ENCODE data around the gene FUT3. TPM values are rescaled to one million over a fixed set of nuclear protein-coding genes. Genes with fewer than 3 reads are reported as not detected.

Gene FUT3
- polyA plus RNA-seq, 1 donor from 2014 or later, result 0.64 TPM

DNA sequence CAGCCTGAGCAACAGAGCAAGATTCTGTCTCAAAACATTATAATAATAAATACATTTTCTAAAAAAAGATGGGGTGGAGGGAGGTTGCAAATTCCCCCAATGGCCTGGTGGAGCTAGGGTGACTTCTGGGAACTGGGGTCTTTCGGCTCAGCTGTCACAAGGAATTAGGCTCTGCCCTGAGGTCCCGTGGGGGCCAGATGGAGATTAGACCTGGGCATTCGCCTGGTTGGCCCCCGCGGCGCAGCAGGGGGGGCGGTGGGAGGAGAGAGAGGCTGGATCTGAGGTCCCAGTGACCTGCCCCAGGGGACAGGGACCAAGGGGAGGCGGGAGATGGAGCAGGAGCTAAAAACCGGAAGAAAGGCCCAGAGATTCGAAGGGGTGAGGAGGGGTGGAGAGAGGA is 26.5 kb downstream of the FUT3 start:
- H3F3A ChIP-seq (ENCODE audit: insufficient read depth, low read length, poor library complexity, severe bottlenecking), result no peaks in the 10 kb centered on the region
- no peak overlapping the region for H3K4me2 ChIP-seq (ENCODE audit: low read length)
- TF ChIP-seq TAF1 (IDR thresholded peaks at IDR 0.05; ENCODE audit: low read depth) (no peak), EZH2 (IDR thresholded peaks at IDR 0.05; ENCODE audit: borderline replicate concordance, insufficient read depth, low read length, poor library complexity, severe bottlenecking) (no peak), POLR2AphosphoS5 (IDR thresholded peaks at IDR 0.05) (no peak), RAD21 (conservative IDR thresholded peaks at IDR 0.05) (no peak), MXI1 (conservative IDR thresholded peaks at IDR 0.05; ENCODE audit: poor library complexity, severe bottlenecking) (no peak), SMC3 (conservative IDR thresholded peaks at IDR 0.05; ENCODE audit: poor library complexity) (no peak), EP300 (conservative IDR thresholded peaks at IDR 0.05; ENCODE audit: poor library complexity, severe bottlenecking) (no peak)
- TF ChIP-seq, protein P1, sequence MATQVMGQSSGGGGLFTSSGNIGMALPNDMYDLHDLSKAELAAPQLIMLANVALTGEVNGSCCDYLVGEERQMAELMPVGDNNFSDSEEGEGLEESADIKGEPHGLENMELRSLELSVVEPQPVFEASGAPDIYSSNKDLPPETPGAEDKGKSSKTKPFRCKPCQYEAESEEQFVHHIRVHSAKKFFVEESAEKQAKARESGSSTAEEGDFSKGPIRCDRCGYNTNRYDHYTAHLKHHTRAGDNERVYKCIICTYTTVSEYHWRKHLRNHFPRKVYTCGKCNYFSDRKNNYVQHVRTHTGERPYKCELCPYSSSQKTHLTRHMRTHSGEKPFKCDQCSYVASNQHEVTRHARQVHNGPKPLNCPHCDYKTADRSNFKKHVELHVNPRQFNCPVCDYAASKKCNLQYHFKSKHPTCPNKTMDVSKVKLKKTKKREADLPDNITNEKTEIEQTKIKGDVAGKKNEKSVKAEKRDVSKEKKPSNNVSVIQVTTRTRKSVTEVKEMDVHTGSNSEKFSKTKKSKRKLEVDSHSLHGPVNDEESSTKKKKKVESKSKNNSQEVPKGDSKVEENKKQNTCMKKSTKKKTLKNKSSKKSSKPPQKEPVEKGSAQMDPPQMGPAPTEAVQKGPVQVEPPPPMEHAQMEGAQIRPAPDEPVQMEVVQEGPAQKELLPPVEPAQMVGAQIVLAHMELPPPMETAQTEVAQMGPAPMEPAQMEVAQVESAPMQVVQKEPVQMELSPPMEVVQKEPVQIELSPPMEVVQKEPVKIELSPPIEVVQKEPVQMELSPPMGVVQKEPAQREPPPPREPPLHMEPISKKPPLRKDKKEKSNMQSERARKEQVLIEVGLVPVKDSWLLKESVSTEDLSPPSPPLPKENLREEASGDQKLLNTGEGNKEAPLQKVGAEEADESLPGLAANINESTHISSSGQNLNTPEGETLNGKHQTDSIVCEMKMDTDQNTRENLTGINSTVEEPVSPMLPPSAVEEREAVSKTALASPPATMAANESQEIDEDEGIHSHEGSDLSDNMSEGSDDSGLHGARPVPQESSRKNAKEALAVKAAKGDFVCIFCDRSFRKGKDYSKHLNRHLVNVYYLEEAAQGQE (IDR thresholded peaks at IDR 0.05; ENCODE audit: borderline replicate concordance), result no peak
- TF ChIP-seq, protein P2, sequence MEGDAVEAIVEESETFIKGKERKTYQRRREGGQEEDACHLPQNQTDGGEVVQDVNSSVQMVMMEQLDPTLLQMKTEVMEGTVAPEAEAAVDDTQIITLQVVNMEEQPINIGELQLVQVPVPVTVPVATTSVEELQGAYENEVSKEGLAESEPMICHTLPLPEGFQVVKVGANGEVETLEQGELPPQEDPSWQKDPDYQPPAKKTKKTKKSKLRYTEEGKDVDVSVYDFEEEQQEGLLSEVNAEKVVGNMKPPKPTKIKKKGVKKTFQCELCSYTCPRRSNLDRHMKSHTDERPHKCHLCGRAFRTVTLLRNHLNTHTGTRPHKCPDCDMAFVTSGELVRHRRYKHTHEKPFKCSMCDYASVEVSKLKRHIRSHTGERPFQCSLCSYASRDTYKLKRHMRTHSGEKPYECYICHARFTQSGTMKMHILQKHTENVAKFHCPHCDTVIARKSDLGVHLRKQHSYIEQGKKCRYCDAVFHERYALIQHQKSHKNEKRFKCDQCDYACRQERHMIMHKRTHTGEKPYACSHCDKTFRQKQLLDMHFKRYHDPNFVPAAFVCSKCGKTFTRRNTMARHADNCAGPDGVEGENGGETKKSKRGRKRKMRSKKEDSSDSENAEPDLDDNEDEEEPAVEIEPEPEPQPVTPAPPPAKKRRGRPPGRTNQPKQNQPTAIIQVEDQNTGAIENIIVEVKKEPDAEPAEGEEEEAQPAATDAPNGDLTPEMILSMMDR (IDR thresholded peaks at IDR 0.05; ENCODE audit: poor library complexity, severe bottlenecking), result no peak
- no peak overlapping the region for H3K27ac ChIP-seq (ENCODE audit: low read length)
- no peaks in the 10 kb centered on the region for H3K9me3 ChIP-seq (ENCODE audit: low read length)
- H3K79me2 ChIP-seq (replicated peaks; ENCODE audit: insufficient read depth, low read length), result no peaks in the 10 kb centered on the region
- no peak overlapping the region for H3K9ac ChIP-seq (ENCODE audit: low read length)
- H2AFZ ChIP-seq (ENCODE audit: low read depth, low read length), result no peak overlapping the region
- H3K9me2 ChIP-seq (ENCODE audit: insufficient read depth, low read length), result no peaks in the 10 kb centered on the region
- no peaks in the 10 kb centered on the region for H4K20me1 ChIP-seq (ENCODE audit: insufficient read depth)
- H3K36me3 ChIP-seq (ENCODE audit: insufficient read depth, low read length), result no peaks in the 10 kb centered on the region
- no peak overlapping the region for H3K4me3 ChIP-seq (ENCODE audit: low read length)
- H3K27me3 ChIP-seq (ENCODE audit: insufficient read depth, low read depth, low read length), result no peaks in the 10 kb centered on the region

DNA sequence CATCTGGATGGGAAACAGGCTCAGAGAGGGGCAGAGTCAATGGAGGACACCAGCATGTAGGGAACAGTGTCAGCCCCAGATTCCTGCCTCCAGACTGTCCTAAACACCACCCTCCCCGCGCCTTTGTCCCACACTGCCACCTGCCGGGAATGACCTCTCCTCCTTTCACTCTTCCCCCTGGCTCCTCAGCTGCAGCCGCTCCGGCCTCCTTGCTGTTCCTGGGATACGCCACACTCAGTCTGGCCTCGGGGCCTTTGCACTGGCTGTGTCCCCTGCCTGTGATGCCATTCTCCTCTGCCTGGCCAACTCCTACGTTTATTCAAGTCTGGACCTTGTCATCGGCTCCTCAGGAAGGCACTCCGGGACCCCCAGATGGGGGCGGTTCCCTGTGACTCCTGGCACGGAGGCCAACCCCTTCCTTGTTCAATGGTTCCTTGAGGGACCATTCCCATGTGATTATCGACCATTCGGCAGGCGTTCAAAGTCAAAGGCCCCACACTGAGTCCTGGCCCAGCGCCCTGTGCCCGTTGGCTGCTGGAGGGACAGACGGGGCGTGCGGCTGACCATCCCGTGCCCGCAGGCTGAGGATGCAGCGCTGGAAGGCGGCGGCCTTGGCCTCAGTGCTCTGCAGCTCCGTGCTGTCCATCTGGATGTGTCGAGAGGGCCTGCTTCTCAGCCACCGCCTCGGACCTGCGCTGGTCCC is 27.5 kb downstream of the FUT3 start:
- Histone ChIP-seq H3K36me3 (ENCODE audit: insufficient read depth, low read length) (no peaks in the 10 kb centered on the region), H3K4me2 (ENCODE audit: low read length) (no peak overlapping the region), H3K9me2 (ENCODE audit: insufficient read depth, low read length) (no peaks in the 10 kb centered on the region), H3K79me2 (replicated peaks; ENCODE audit: insufficient read depth, low read length) (no peaks in the 10 kb centered on the region), H3K9me3 (ENCODE audit: low read length) (no peaks in the 10 kb centered on the region), H4K20me1 (ENCODE audit: insufficient read depth) (no peaks in the 10 kb centered on the region), H3F3A (ENCODE audit: insufficient read depth, low read length, poor library complexity, severe bottlenecking) (no peaks in the 10 kb centered on the region), H2AFZ (ENCODE audit: low read depth, low read length) (no peak overlapping the region), H3K27me3 (ENCODE audit: insufficient read depth, low read depth, low read length) (no peaks in the 10 kb centered on the region), H3K4me3 (ENCODE audit: low read length) (no peak overlapping the region), H3K27ac (ENCODE audit: low read length) (no peak overlapping the region), H3K9ac (ENCODE audit: low read length) (no peak overlapping the region)
- TF ChIP-seq POLR2AphosphoS5 (IDR thresholded peaks at IDR 0.05) (no peak), EZH2 (IDR thresholded peaks at IDR 0.05; ENCODE audit: borderline replicate concordance, insufficient read depth, low read length, poor library complexity, severe bottlenecking) (no peak), EP300 (conservative IDR thresholded peaks at IDR 0.05; ENCODE audit: poor library complexity, severe bottlenecking) (no peak), MXI1 (conservative IDR thresholded peaks at IDR 0.05; ENCODE audit: poor library complexity, severe bottlenecking) (no peak), SMC3 (conservative IDR thresholded peaks at IDR 0.05; ENCODE audit: poor library complexity) (no peak), TAF1 (IDR thresholded peaks at IDR 0.05; ENCODE audit: low read depth) (no peak), RAD21 (conservative IDR thresholded peaks at IDR 0.05) (no peak)
- TF ChIP-seq, protein P1 (IDR thresholded peaks at IDR 0.05; ENCODE audit: borderline replicate concordance), result no peak
- TF ChIP-seq, protein P2 (IDR thresholded peaks at IDR 0.05; ENCODE audit: poor library complexity, severe bottlenecking), result no peak

Data from neural cell (in vitro differentiated cells).